HG03025 (cell line): ENCODE data around the gene RASAL2.
"Not testable (repeated sequence)": the region's sequence is repeated elsewhere in the genome, so short reads cannot be mapped to it uniquely, and the experiment has no call there.

Experiments
- ATAC-seq: cut with Tn5 transposase; IDR thresholded peaks from one replicate; pipeline ENCODE4 v1.9.1; 2021; ENCODE audit warnings: mild to moderate bottlenecking, moderate library complexity; ENCODE audit not compliant: unreplicated experiment, low FRiP score

RASAL2 gene

GRCh38 chr1:178498896-178499675 is 405.2 kb downstream of the RASAL2 start:
- no peak for ATAC-seq

DNA sequence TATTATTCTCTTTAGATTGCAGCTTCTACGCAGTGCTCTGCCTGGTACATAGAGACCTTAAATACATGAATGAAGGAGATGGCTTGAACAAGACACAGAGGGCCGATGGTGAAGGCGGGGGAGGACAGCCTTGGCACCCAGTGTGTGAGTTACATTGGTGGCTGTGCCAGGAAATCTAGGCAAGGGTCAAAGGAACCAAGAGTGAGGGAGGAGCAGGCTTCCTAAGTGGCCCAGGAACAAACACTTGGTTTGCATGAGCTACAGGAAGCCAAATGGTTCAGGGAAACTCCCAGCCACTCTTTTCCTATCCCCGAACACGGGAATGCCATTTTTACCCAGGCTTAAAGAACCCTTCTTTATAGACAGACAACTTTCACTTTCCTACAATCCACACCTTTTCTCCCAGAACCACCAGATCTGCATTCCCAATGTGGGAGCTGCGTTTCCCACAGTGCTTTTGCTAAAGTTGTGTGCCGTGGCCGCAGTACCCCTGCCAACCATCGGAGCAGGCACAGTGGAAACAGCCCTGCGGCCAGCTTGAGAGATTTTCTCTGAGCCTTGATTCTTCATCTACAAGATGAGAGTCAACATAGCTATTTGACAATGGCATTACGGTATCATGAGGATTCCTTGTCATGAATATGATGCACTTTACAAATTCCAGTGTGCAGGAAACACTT is 406.3 kb downstream of the RASAL2 start:
- ATAC-seq = no peak

DNA sequence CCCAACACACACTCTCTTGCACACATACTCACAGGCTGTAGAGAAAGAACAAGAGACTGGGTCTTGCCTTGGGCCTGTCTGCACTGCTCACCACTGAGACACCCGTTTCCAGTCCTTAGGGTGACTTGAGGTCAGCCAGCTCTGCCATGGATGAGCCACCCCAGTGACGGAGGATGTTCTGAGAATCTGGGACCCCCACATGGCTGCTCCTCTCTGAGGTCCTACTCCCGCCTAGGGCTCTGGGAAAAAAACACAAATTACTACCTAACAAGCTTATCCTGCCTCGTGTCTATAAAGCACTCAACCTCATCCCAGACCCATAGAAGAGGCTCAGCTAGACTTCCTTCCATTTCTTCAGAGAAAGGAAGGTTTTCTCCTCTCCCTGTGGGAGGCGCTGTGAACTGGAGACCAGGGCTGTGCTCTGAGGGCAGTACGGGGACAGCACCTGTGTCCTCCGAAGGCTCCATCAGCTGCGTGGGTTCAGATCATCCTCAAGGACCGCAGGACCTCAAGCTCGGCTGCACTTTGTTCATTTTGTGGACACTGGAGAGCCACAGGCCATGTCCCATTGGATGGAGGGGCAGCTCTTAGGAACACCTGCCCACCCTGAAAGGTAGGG is 407.1 kb downstream of the RASAL2 start:
- ATAC-seq = no peak

DNA sequence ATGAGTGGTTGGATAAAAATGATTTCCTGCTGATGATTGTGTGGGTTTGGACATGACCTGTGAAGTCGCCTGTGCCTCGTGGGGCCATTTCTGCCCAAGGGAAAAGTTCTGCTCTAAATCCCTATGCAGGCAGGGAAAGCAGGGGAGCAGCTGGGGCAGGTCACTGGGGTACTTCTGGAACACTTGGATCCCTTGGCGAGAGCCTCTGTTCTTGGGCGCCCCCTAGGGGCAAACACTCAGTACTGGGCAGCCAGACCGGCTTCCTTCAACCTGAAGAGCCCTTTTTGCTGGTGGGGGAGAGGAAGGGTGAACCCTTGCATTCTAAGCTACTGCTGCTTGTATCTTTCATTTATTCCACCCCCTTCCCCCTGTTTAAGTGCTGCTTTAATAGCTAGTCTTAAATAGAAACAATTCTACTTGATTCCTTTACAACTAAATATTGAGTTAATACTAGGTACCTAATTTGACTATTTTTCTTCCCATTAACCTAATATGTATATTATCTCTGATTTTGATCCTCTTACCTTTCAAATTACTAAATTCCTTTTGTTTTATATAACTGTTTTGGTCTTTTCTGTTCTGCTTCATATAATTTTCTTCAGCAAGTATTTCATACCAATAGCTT is 407.9 kb downstream of the RASAL2 start:
- peak; percentile 74 for ATAC-seq

DNA sequence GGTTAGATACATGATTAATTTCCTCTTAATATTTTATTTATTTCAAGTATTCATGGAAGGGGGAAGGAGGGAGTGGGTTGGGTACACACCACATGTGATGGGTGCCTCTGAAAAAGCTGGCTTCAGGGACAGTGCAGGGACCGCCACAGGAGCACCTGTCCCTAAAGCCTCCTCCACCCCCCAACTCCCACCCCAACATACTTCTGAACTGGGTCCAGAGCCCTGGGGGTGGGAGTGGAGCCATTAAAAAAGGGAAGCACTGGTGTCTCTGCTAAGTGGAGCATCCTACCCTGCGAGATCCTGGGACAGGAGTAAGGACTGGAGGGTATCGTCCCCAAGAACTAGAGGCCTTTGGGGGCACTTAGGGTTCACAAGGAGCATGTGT is 408.4 kb downstream of the RASAL2 start:
- no peak for ATAC-seq

DNA sequence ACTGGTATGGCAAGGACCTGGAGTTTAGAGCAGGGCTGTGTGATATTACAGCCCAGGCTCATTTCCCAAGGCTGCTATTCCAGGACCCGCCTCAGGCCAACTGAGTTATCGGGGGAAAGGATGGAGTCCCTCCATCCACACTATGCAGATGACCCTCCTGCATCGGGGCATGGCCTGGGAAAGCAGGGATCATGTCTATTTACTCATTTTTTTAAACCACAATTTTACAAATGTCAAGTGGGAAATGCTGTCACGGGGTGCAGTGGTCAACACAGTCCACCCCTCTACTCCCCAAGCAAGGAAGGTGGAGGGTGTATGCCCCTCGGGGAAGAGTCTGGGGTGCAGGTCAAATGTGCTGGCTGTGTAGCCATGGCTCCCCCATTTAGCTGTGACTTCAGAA is 409.0 kb downstream of the RASAL2 start:
- ATAC-seq = no peak

GRCh38 chr1:178503316-178503715 is 409.4 kb downstream of the RASAL2 start:
- ATAC-seq = not testable (repeated sequence)

DNA sequence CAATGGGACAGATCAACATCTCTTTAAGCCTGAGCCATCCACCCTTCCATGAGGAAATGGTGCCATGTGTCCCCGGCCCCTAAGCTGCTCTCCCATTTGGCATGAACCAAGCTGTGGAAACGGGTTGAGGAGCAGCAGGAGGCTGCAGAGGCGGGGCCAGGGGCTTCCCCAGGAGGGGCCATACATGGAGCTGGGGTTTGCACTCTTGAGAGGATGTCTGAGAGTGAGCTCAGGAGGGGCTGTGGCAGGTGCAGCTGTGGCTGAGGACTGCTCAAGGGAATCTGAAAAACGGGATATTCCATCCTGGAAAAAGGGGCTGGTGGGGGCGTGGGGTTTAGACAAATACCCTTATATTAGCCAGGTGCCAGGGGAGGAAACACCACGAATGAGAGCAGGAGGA is 409.9 kb downstream of the RASAL2 start:
- no peak for ATAC-seq

DNA sequence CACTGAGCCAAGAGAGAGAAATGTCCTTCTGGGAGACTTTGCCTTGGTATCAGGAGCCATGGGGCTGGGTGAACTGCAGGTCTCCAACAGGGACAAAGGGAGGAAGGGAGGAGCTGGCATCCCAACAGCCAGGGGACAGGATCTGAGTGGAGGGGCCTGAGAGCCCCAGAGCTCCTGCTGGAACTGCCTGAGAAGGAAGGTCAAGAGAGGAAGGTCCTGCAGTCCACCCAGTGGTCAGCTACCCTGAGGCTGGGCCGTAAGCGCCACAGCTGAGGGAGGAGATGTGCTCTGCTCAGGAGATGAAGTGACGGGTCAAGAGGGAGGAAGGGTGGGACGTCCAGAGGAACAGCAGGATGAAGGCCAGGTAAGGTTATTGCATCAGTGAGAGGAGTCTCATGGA is 410.4 kb downstream of the RASAL2 start:
- no peak for ATAC-seq

- ATAC-seq = no peak
Measured at GRCh38 chr1:178506177-178506576, 412.3 kb downstream of the RASAL2 start.

GRCh38 chr1:178506669-178507068 is 412.8 kb downstream of the RASAL2 start:
- ATAC-seq = no peak

DNA sequence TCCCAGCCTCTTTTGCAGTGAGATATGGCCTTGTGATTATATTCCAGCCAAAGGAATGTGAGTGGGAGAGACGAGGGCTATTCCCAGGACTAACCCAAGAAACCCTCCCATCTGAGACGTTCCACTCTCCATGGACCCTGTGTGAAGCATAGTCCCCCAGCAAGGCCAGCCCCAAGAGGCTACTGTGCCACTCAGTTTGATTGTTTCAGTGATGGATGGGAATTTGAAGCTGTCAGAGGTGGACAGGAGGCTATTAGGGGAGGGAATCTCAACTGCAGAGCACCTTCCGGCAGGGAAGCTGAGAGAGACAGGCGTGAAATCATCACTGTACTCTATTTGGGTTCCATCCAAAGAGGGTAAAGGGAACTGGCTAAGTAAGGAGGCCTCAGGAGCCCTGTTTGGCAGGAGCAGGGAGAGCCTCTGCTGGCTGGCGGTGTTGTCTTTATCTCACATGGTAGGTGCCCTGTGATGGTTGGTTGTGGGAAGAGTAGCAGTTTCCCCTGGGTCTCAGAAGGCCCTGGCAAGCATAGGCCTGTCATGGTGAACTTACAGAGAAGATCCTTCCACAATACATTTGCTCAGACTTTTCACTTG is 415.6 kb downstream of the RASAL2 start:
- ATAC-seq = no peak

DNA sequence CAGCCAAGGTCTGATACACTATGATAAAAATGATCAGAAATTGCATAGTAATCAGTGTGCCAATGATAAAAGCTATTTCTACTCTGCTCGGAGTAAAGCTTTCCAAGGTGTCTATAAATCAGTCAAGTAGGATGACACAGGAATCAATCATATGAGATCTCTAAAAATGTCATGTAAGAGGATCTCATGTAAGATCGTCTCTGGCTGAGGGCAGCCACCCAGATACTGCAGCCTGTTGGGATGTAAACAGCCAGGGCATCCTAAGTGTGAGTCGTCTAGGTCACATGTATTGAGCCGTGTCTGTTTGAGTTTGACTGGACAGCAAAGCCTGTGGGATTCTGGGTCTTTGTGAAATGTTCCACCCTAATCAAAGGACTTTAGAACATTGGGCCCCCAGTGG is 416.3 kb downstream of the RASAL2 start:
- ATAC-seq = no peak

DNA sequence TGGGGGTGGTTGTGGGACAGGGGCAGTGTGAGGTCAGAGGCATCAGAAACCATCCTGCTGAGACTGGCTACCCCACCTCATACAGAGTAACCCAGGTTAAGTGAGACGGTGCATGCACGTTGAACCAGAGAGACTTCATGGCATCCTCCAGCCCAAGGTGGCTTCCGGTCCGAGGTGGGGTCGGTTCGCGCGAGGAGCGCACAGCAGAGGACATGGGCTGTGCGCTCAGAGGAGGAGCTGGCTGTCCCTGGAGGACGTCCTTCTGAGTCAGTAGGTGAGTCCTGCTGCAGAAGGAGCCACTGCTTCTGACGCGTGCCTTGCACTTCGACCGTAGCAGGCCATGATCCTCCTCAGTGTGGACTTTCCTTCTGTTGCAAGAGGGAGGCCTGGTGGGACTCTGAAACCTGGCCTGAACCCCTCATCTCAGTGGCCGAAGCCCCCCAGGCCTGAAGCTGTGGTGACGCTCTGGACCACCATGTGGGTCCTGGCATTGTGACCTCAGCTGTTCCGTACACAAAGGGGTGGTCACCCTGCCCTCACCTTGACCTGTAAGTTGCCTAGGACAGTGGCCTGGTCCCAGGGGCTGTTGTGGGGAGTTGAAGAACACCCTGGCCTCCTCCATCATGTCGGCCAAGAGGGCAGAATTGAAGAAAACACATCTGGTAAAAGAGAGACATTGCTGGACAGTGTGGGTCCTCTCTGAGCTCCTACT is 418.8 kb downstream of the RASAL2 start, which contains the start of gene TEX35:
Gene TEX35 (plus strand): TSS at position 544 of the 712 bp plus-strand sequence. CDS start 80 bp downstream, at position 624.
- ATAC-seq = no peak

DNA sequence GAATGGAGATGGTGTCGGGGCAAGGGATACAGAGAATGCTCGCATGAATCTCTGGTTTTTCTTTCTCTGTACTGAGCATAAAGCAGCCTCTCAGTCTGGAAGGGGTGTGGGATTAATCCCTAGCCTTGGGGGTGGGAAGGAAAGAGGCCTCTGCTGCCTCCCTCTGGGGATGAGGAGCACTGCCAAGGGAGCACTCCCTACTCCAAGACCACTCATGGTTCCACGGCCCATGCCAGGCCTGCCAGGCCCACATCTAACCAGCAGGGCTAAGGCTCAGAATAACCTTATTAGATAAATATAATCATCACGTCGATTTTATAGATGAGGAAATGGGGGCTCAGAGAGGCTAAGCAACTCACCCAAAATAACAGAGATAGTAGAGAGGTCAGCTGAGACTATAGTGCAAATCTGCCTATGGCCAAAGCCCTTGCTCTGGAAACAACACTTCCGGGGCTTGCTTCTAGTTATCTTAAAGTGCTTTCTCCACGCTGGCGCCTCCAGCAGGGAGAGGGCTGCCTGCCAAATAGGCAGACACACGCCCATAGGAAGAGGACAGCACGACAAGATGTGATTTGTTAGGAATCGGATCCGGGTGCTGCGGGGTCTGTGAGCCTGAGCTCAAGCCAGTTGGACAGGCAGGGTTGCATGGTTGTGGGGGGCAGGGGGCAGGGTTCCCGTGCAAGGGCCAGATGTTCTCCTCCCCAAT is 419.5 kb downstream of the RASAL2 start:
- no peak for ATAC-seq

- ATAC-seq = no peak
Measured at GRCh38 chr1:178516110-178516509, 422.2 kb downstream of the RASAL2 start.

- ATAC-seq = no peak
Measured at GRCh38 chr1:178518894-178519293, 425.0 kb downstream of the RASAL2 start.

- no peak for ATAC-seq
Measured at GRCh38 chr1:178520803-178521202, 426.9 kb downstream of the RASAL2 start.

DNA sequence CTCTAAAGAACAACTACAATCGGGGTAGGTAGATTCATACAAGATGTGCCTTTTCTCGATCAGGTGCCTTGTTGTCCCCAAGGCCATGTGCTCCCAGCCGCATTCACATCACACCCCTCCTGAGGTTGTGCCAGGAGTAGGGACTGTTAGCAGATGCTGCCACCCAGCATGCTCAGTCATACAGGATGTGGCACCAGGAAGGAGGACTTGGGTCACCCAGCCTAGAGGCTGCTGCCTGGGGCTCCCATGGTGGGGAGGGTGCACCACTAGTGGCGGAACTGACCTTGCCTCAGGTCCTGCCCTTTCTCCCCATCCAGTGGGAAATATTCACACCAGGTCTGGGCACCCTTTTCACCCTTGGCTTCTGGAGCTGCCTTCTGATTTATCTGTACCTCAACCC is 427.3 kb downstream of the RASAL2 start:
- no peak for ATAC-seq

DNA sequence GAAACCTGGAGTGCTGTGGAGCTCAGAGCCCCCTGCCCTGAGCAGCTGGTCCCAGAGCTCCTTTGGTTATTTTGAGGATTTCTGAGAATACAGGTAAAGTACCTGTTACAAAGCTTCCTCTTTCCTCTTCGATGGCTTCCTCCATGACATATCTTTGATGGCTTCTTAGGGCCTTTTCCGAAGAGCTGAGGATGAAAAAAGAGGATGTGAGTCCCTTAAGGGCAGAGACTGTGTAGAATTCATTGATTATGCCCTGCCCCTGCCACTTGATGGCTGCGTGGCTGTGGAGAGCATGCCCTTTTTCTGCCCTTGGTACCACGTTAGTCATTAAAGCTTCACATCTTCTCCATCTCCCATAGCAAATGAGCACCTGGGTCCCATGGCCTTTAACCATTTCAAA is 433.2 kb downstream of the RASAL2 start:
- no peak for ATAC-seq
